Measurements from ENCODE around the gene TTC21A.

The TTC21A gene

GRCh38 chr3:39173318-39174125 is 66.0 kb downstream of the TTC21A start:
- no peak for DNase-seq

GRCh38 chr3:39176025-39176714 is 68.7 kb downstream of the TTC21A start:
- DNase-seq = no peak

- DNase-seq = peak in 55 of 58 donors; percentile 16 to 92 (median 68)
These were observed 70.3 kb downstream of the TTC21A start for GRCh38 chr3:39177708-39178332.

GRCh38 chr3:39178553-39178952 is 71.1 kb downstream of the TTC21A start:
- DNase-seq = peak in 3 of 58 donors; percentile 14 to 29 (median 19)

GRCh38 chr3:39180183-39180545 is 72.7 kb downstream of the TTC21A start:
- no peak for DNase-seq

GRCh38 chr3:39180546-39181346 is 73.3 kb downstream of the TTC21A start:
- peak in 50 of 58 donors; percentile 20 to 85 (median 61) for DNase-seq

GRCh38 chr3:39181408-39182335 is 74.2 kb downstream of the TTC21A start:
- no peak for DNase-seq

GRCh38 chr3:39183211-39184080 is 76.0 kb downstream of the TTC21A start:
- DNase-seq = peak in 15 of 58 donors; percentile 13 to 65 (median 43)

- no peak for DNase-seq
These were observed 76.8 kb downstream of the TTC21A start for GRCh38 chr3:39184081-39184967.

GRCh38 chr3:39184968-39185285 is 77.4 kb downstream of the TTC21A start:
- no peak for DNase-seq

GRCh38 chr3:39185326-39185958 is 78.0 kb downstream of the TTC21A start:
- no peak for DNase-seq

- no peak for DNase-seq
These were observed 78.6 kb downstream of the TTC21A start for GRCh38 chr3:39185959-39186691.

GRCh38 chr3:39186692-39187151 is 79.2 kb downstream of the TTC21A start:
- no peak for DNase-seq

- no peak for DNase-seq
These were observed 80.1 kb downstream of the TTC21A start for GRCh38 chr3:39187372-39188155.
